B cell (primary cell): ENCODE results near the gene CISH. TPM values are rescaled to one million over a fixed set of nuclear protein-coding genes. Genes with fewer than 3 reads are reported as not detected.

Experiments
- ATAC-seq: fragments of 200-7000 bp; cut with Tn5 transposase; one replicate; pipeline ENCODE4 v1.10.0; 2021; ENCODE audit warnings: low read depth, mild to moderate bottlenecking, moderate number of reproducible peaks, moderate library complexity
- CTCF ChIA-PET: fragments of 350-600 bp; sonication (Branson Sonifier 250); formaldehyde crosslinking; loops from one replicate; lab custom pipeline; 2021; ENCODE audit warnings: antibody characterized with exemption, inconsistent platforms; lab: Charles Lee
- POLR2A ChIA-PET: fragments of 350-600 bp; sonication (Branson Sonifier 250); formaldehyde crosslinking; loops from one replicate; lab custom pipeline; 2021; ENCODE audit warnings: antibody characterized with exemption; lab: Charles Lee
- DNase-seq: peaks from one replicate; pipeline ENCODE4 v3.0.0; 2013
- H2AFZ ChIP-seq: 2 replicates; pipeline ENCODE4 v1.6.1; 2012; ENCODE audit warnings: mild to moderate bottlenecking, low read depth, low read length; ENCODE audit not compliant: insufficient read depth, poor library complexity, severe bottlenecking
- H3K27ac ChIP-seq, 2 donors: 1 replicate in 1 of 2; 2 replicates in 1 of 2; pipeline ENCODE4 v1.5.1; 2012 to 2013; ENCODE audit warnings: low read length in 2 of 2, mild to moderate bottlenecking in 2 of 2, moderate library complexity in 1 of 2
- H3K27me3 ChIP-seq, 4 experiments: fragments of 200-600 bp in 1 of 4; sonication (generic) in 1 of 4; replicated peaks in 1 of 4; 1 replicate in 2 of 4; 2 replicates in 2 of 4; pipeline versions ENCODE4 v1.6.1 to v1.7.0; 2013 to 2016; ENCODE audit warnings: low read length in 3 of 4, mild to moderate bottlenecking in 2 of 4, mixed read lengths in 1 of 4, moderate library complexity in 1 of 4; ENCODE audit not compliant: insufficient read depth in 4 of 4, control insufficient read depth in 3 of 4; ENCODE audit errors: control extremely low read depth in 1 of 4
- H3K36me3 ChIP-seq, 2 experiments: replicated peaks in 1 of 2; 1 replicate in 1 of 2; 2 replicates in 1 of 2; pipeline versions ENCODE4 v1.6.1 to v1.7.1; 2013; ENCODE audit warnings: low read length in 1 of 2; ENCODE audit not compliant: insufficient read depth in 2 of 2, control insufficient read depth in 1 of 2; ENCODE audit errors: control extremely low read depth in 1 of 2, extremely low read depth in 1 of 2
- H3K4me1 ChIP-seq, 2 donors: fragments of 200-600 bp in 1 of 2; sonication (generic) in 1 of 2; 1 replicate in 1 of 2; 2 replicates in 1 of 2; pipeline versions ENCODE4 v1.5.1 to v1.6.1; 2013 to 2017; ENCODE audit warnings: low read length in 2 of 2; ENCODE audit not compliant: control insufficient read depth in 2 of 2, insufficient read depth in 2 of 2
- H3K4me2 ChIP-seq: replicated peaks from 2 replicates; pipeline ENCODE3; 2012; ENCODE audit warnings: mild to moderate bottlenecking, low read depth, low read length; ENCODE audit not compliant: poor library complexity, severe bottlenecking
- H3K4me3 ChIP-seq, 5 experiments: fragments of 200-600 bp in 1 of 5; sonication (generic) in 1 of 5; 1 replicate in 3 of 5; 2 replicates in 2 of 5; pipeline versions ENCODE4 v1.5.1 to v1.7.0; 2011 to 2016; ENCODE audit warnings: low read length in 4 of 5, mild to moderate bottlenecking in 4 of 5, low read depth in 2 of 5, control low read depth in 1 of 5, moderate library complexity in 1 of 5; ENCODE audit not compliant: insufficient read depth in 1 of 5; ENCODE audit errors: control extremely low read depth in 1 of 5, extremely low read depth in 1 of 5
- H3K79me2 ChIP-seq: fragments of 200-600 bp; sonication (generic); one replicate; pipeline ENCODE4 v1.6.0; 2016; ENCODE audit warnings: low read length; ENCODE audit not compliant: control insufficient read depth, insufficient read depth
- H3K9ac ChIP-seq: fragments of 200-600 bp; sonication (generic); 2 replicates; pipeline ENCODE4 v1.6.1; 2017; ENCODE audit warnings: mild to moderate bottlenecking, low read length, moderate library complexity
- H3K9me3 ChIP-seq, 3 donors: one replicate each; pipeline versions ENCODE4 v1.6.1 to v1.7.1; 2013; ENCODE audit warnings: low read length in 2 of 3; ENCODE audit not compliant: control insufficient read depth in 2 of 3, insufficient read depth in 1 of 3; ENCODE audit errors: control extremely low read depth in 1 of 3
- H4K20me1 ChIP-seq: 2 replicates; pipeline ENCODE4 v1.6.0; 2012; ENCODE audit warnings: mild to moderate bottlenecking, low read length; ENCODE audit not compliant: insufficient read depth, control insufficient read depth, poor library complexity, severe bottlenecking
- H3K27ac Mint-ChIP-seq: one replicate; pipeline ENCODE4 v1.8.0; 2021; ENCODE audit warnings: mixed read lengths
- H3K27me3 Mint-ChIP-seq: one replicate; pipeline ENCODE4 v1.8.0; 2021; ENCODE audit warnings: mixed read lengths
- H3K4me1 Mint-ChIP-seq: one replicate; pipeline ENCODE4 v1.8.0; 2021; ENCODE audit warnings: mixed read lengths
- H3K4me3 Mint-ChIP-seq: one replicate; pipeline ENCODE4 v1.8.0; 2021; ENCODE audit warnings: mixed read lengths
- H3K9me3 Mint-ChIP-seq: one replicate; pipeline ENCODE4 v1.8.0; 2022; ENCODE audit warnings: mixed read lengths; ENCODE audit not compliant: insufficient read depth
- EZH2 ChIP-seq: IDR thresholded peaks from 2 replicates; pipeline ENCODE4 v1.6.1; 2012; ENCODE audit warnings: borderline replicate concordance, low read depth, mild to moderate bottlenecking, moderate library complexity, low read length; ENCODE audit not compliant: insufficient read depth, poor library complexity, severe bottlenecking
- WGBS: methylation state at CpG from one replicate; pipeline ENCODE4 v1.1.5; 2013; ENCODE audit warnings: missing lambda C conversion rate; ENCODE audit not compliant: insufficient coverage; 5-methylcytosine and 5-hydroxymethylcytosine counted together
- intact Hi-C: fragments of 100-400 bp; cut with micrococcal nuclease; formaldehyde crosslinking; loops from one replicate; pipeline ENCODE4 v1.10.0; 2022
- polyA plus RNA-seq: library from polyadenylated mRNA; depleted of rRNA; stranded (reverse); fragments of >200 nt; gene quantifications from 2 replicates; pipeline ENCODE4 v1.2.3, GENCODE V29; 2012
- total RNA-seq, 2 donors: library from RNA; stranded (reverse); fragments of 120-200 nt in 1 of 2; gene quantifications; 1 replicate in 1 of 2; 2 replicates in 1 of 2; pipeline versions ENCODE4 v1.2.3 to v1.2.4, GENCODE V29; 2013 to 2022
- TF ChIP-seq, protein P1 (sequence below): fragments of 200-600 bp; IDR thresholded peaks from one replicate; pipeline ENCODE4 v1.8.0; 2022; ENCODE audit warnings: antibody characterized with exemption, mild to moderate bottlenecking

The CISH gene
- total and polyA plus RNA-seq, 2 donors (not counting 1 experiment from before 2014, with no cell fraction given), result 2.3 to 3.5 TPM

DNA sequence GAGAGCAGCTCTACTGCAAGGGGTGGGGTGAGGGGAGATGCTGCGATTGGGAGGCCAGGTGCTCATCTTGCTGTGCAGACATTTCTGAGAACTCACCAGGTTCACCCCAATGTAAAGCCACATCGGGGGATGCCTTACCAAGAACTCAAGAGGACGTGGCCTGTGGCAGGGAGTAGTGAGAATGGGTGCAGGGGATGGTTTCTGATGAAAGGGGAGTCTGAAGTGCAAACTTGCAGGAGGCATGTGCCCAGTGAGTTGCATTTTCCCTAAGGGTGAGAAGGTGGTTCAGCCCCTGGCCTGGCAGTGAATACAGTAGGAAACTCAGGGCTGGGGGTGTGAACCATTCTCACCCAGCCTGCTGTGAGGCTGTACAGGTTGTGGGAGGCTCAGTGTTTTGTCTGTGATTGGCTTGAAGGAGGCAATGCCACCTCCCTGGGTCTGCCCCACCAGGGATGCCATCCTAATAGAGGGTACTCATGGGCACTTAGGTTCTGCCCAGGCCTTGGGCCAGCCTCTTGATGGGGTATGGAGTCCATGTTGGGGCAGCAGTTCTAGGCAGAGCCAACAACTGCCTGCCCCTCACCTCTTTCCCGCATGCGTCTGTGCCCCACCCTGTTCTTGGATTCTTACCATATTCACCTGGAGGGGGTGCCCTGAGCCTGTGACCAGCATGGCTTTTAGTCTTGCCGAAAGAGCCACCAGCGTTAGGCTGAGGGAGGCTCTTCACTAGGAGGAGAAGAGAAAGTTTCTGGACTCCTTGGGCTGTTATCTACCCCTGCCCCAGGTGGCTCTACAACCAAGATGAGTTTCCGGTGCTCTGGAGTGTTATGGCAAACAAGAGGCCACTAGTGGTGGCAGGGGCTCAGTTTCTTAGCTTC lies 37.8 kb downstream of the CISH start:
- Histone ChIP-seq H2AFZ (no peak overlapping the region), H3K27me3 (no peaks in the 10 kb centered on the region), H3K4me3 (no peak overlapping the region), H3K4me2 (no peak overlapping the region), H3K27ac (no peak overlapping the region), H3K9me3 (no peaks in the 10 kb centered on the region), H3K4me1 (peaks cover 5 to 18% of the 10 kb centered on the region in 2 donors), H3K79me2 (peaks cover 7% of the 10 kb centered on the region), H3K36me3 (peaks cover 0 to 32% of the 10 kb centered on the region in 2 experiments), H4K20me1 (no peaks in the 10 kb centered on the region), H3K9ac (no peak overlapping the region)
- Mint-ChIP-seq H3K27ac (no peak overlapping the region), H3K9me3 (no peaks in the 10 kb centered on the region), H3K4me3 (no peak overlapping the region), H3K4me1 (peaks cover 20% of the 10 kb centered on the region), H3K27me3 (no peaks in the 10 kb centered on the region)
- DNase-seq, result no peak
- no peak for ATAC-seq
- POLR2A ChIA-PET, result no interaction called here
- intact Hi-C loops, result no loop called here
- TF ChIP-seq, protein P1, sequence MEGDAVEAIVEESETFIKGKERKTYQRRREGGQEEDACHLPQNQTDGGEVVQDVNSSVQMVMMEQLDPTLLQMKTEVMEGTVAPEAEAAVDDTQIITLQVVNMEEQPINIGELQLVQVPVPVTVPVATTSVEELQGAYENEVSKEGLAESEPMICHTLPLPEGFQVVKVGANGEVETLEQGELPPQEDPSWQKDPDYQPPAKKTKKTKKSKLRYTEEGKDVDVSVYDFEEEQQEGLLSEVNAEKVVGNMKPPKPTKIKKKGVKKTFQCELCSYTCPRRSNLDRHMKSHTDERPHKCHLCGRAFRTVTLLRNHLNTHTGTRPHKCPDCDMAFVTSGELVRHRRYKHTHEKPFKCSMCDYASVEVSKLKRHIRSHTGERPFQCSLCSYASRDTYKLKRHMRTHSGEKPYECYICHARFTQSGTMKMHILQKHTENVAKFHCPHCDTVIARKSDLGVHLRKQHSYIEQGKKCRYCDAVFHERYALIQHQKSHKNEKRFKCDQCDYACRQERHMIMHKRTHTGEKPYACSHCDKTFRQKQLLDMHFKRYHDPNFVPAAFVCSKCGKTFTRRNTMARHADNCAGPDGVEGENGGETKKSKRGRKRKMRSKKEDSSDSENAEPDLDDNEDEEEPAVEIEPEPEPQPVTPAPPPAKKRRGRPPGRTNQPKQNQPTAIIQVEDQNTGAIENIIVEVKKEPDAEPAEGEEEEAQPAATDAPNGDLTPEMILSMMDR, result no peak
- no peak for TF ChIP-seq EZH2
- CTCF ChIA-PET, result interaction anchor here (1.0 to 16.8 kb wide), 4 partner anchors 16 to 79 kb away, joined by 3 to 541 read pairs (median 74); partner anchors contain the start of genes CISH and MAPKAPK3
- WGBS, result 93% methylated on average over 6 of the region's 8 CpGs
